ENCODE measurements around the gene CDK5RAP1. TPM values are rescaled to one million over a fixed set of nuclear protein-coding genes. Genes with fewer than 3 reads are reported as not detected.
A peak's percentile ranks its signal among the peaks of the same experiment; 100 is the strongest.

CDK5RAP1 gene
- total RNA-seq, 1 experiment from 2014 or later: 53.4 TPM

- Histone ChIP-seq H3K79me2 (ENCODE audit: low read length) (peaks cover 50% of the 10 kb centered on the region), H3K9me3 (ENCODE audit: low read length) (no peaks in the 10 kb centered on the region), H3K27me3 (ENCODE audit: low read length) (no peaks in the 10 kb centered on the region), H3K4me2 (ENCODE audit: low read length) (peak overlapping the region; percentile 85), H4K20me1 (ENCODE audit: low read length) (peaks cover 18% of the 10 kb centered on the region; the same call in 1 of the 2 replicates), H3K9ac (ENCODE audit: low read length) (peak overlapping the region; percentile 83), H3K36me3 (ENCODE audit: low read depth, low read length) (peaks cover 4% of the 10 kb centered on the region; the same call in 1 of the 2 replicates), H3K27ac (ENCODE audit: low read length) (no peak overlapping the region), H3K4me3 (ENCODE audit: low read length) (peak overlapping the region; percentile 93), H3K4me1 (ENCODE audit: insufficient read depth, low read length) (peaks cover 9% of the 10 kb centered on the region), H3K9me2 (replicated peaks; ENCODE audit: low read length) (no peaks in the 10 kb centered on the region), H3F3A (ENCODE audit: low read length, unreplicated experiment) (no peaks in the 10 kb centered on the region), H2AFZ (ENCODE audit: low read length) (peak overlapping the region; percentile 86)
- DNase-seq (peak; percentile 40), ATAC-seq (peak; percentile 75)
- intact Hi-C loops (cut with micrococcal nuclease): loop anchor here (1.0 kb wide), 1 partner anchor 43 kb away; the partner anchor contains the start of gene SNTA1
- TSS peak; percentile 54 for BruUV-seq (replicated peaks)
- ChIA-PET POLR2A (ENCODE audit: unreplicated experiment) (interaction anchor here (0.5 kb wide), 1 partner anchor 711 kb away, joined by 3 read pairs; the partner anchor contains the start of gene EIF2S2), CTCF (interaction anchor here (0.5 to 1.3 kb wide), 4 partner anchors 43 to 579 kb away, joined by 3 to 5 read pairs (median 4); partner anchors contain the start of gene SNTA1)
- TF ChIP-seq CTCF (conservative IDR thresholded peaks at IDR 0.05; ENCODE audit: low read depth, low read length): peak; percentile 51
- TF ChIP-seq EZH2phosphoT487 (IDR thresholded peaks at IDR 0.05; ENCODE audit: borderline replicate concordance, low read length): no peak
Measured at GRCh38 chr20:33400812-33401183, 521 bp downstream of the CDK5RAP1 start.

GRCh38 chr20:33399924-33400323 lies 1.4 kb downstream of the CDK5RAP1 start:
- Histone ChIP-seq H3K9me2 (replicated peaks; ENCODE audit: low read length) (no peaks in the 10 kb centered on the region), H4K20me1 (ENCODE audit: low read length) (peaks cover 18% of the 10 kb centered on the region; the same call in 1 of the 2 replicates), H3K4me3 (ENCODE audit: low read length) (peak overlapping the region; percentile 93), H3K79me2 (ENCODE audit: low read length) (peaks cover 50% of the 10 kb centered on the region), H3K27ac (ENCODE audit: low read length) (no peak overlapping the region), H3K36me3 (ENCODE audit: low read depth, low read length) (peaks cover 10% of the 10 kb centered on the region; the same call in 1 of the 2 replicates), H3K4me2 (ENCODE audit: low read length) (peak overlapping the region; percentile 85), H3F3A (ENCODE audit: low read length, unreplicated experiment) (no peaks in the 10 kb centered on the region), H3K9ac (ENCODE audit: low read length) (peak overlapping the region; percentile 83), H3K27me3 (ENCODE audit: low read length) (no peaks in the 10 kb centered on the region), H2AFZ (ENCODE audit: low read length) (no peak overlapping the region), H3K4me1 (ENCODE audit: insufficient read depth, low read length) (peaks cover 9% of the 10 kb centered on the region), H3K9me3 (ENCODE audit: low read length) (no peaks in the 10 kb centered on the region)
- no peak for DNase-seq
- CTCF ChIA-PET: interaction anchor here (1.3 kb wide), 1 partner anchor 45 kb away, joined by 5 read pairs; no protein-coding TSS in a partner anchor
- intact Hi-C loops (cut with micrococcal nuclease): no loop called here
- no peak for ATAC-seq
- no peak for TF ChIP-seq CTCF (conservative IDR thresholded peaks at IDR 0.05; ENCODE audit: low read depth, low read length)
- no peak for TF ChIP-seq EZH2 (IDR thresholded peaks at IDR 0.05; ENCODE audit: low read length, unreplicated experiment)
- no peak for TF ChIP-seq EZH2phosphoT487 (IDR thresholded peaks at IDR 0.05; ENCODE audit: borderline replicate concordance, low read length)
- POLR2A ChIA-PET (ENCODE audit: unreplicated experiment): no interaction called here
- BruUV-seq (replicated peaks): no TSS peak

GRCh38 chr20:33394718-33395117 lies 6.6 kb downstream of the CDK5RAP1 start:
- ATAC-seq (peak; percentile 40; the same call in 1 of the 2 replicates), DNase-seq (peak; percentile 17)
- peaks cover 10% of the 10 kb centered on the region; the same call in 1 of the 2 replicates for H4K20me1 ChIP-seq (ENCODE audit: low read length)
- no peaks in the 10 kb centered on the region for H3K27me3 ChIP-seq (ENCODE audit: low read length)
- TF ChIP-seq EZH2phosphoT487 (IDR thresholded peaks at IDR 0.05; ENCODE audit: borderline replicate concordance, low read length): no peak
- TF ChIP-seq CTCF (conservative IDR thresholded peaks at IDR 0.05; ENCODE audit: low read depth, low read length): peak; percentile 45; the same call in 1 of the 2 replicates
- no TSS peak for BruUV-seq (replicated peaks)
- no peaks in the 10 kb centered on the region for H3F3A ChIP-seq (ENCODE audit: low read length, unreplicated experiment)
- no peak overlapping the region for H3K9ac ChIP-seq (ENCODE audit: low read length)
- no peak overlapping the region for H2AFZ ChIP-seq (ENCODE audit: low read length)
- POLR2A ChIA-PET (ENCODE audit: unreplicated experiment): no interaction called here
- peaks cover 33% of the 10 kb centered on the region for H3K79me2 ChIP-seq (ENCODE audit: low read length)
- CTCF ChIA-PET: interaction anchor here (0.7 kb wide), 1 partner anchor 20 kb away, joined by 3 read pairs; no protein-coding TSS in a partner anchor
- no peaks in the 10 kb centered on the region for H3K9me2 ChIP-seq (replicated peaks; ENCODE audit: low read length)
- intact Hi-C loops (cut with micrococcal nuclease): no loop called here
- peaks cover under 1% of the 10 kb centered on the region; the same call in 1 of the 2 replicates for H3K4me1 ChIP-seq (ENCODE audit: insufficient read depth, low read length)
- H3K9me3 ChIP-seq (ENCODE audit: low read length): no peaks in the 10 kb centered on the region
- peaks cover 34% of the 10 kb centered on the region; the same call in 1 of the 2 replicates for H3K36me3 ChIP-seq (ENCODE audit: low read depth, low read length)
- H3K4me2 ChIP-seq (ENCODE audit: low read length): no peak overlapping the region
- no peak overlapping the region for H3K27ac ChIP-seq (ENCODE audit: low read length)
- H3K4me3 ChIP-seq (ENCODE audit: low read length): no peak overlapping the region

Data from PC-3 (cell line).